Prostate gland (tissue), 2 donors: Measurements from ENCODE around the gene OLFML2B.

Source experiments
- POLR2A ChIP-seq: fragments of 450-650 bp; IDR thresholded peaks from one replicate; pipeline ENCODE4 v1.6.1; 2016; ENCODE audit warnings: antibody characterized with exemption, mild to moderate bottlenecking
- TF ChIP-seq, protein P1 (sequence below), 4 experiments: fragments of 200-600 bp in 2 of 4; fragments of 450-650 bp in 2 of 4; sonication (generic) in 2 of 4; IDR thresholded peaks; 1 replicate in 3 of 4; 2 replicates in 1 of 4; pipeline ENCODE4 v1.5.1; 2016 to 2019; ENCODE audit warnings: antibody characterized with exemption in 4 of 4, mild to moderate bottlenecking in 2 of 4, moderate library complexity in 2 of 4

- TF ChIP-seq, protein P1, sequence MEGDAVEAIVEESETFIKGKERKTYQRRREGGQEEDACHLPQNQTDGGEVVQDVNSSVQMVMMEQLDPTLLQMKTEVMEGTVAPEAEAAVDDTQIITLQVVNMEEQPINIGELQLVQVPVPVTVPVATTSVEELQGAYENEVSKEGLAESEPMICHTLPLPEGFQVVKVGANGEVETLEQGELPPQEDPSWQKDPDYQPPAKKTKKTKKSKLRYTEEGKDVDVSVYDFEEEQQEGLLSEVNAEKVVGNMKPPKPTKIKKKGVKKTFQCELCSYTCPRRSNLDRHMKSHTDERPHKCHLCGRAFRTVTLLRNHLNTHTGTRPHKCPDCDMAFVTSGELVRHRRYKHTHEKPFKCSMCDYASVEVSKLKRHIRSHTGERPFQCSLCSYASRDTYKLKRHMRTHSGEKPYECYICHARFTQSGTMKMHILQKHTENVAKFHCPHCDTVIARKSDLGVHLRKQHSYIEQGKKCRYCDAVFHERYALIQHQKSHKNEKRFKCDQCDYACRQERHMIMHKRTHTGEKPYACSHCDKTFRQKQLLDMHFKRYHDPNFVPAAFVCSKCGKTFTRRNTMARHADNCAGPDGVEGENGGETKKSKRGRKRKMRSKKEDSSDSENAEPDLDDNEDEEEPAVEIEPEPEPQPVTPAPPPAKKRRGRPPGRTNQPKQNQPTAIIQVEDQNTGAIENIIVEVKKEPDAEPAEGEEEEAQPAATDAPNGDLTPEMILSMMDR (IDR thresholded peaks at IDR 0.05): no peak
- TF ChIP-seq POLR2A: no peak
These were observed 89.8 kb downstream of the OLFML2B start for GRCh38 chr1:161933592-161934588.
